AG08395 (cell line): ENCODE results near the gene ARHGAP23.

Experiments used
- DNase-seq: peaks from one replicate; pipeline ENCODE4 v3.0.0; 2012; ENCODE audit warnings: mixed read lengths, low spot score

ARHGAP23 gene

DNA sequence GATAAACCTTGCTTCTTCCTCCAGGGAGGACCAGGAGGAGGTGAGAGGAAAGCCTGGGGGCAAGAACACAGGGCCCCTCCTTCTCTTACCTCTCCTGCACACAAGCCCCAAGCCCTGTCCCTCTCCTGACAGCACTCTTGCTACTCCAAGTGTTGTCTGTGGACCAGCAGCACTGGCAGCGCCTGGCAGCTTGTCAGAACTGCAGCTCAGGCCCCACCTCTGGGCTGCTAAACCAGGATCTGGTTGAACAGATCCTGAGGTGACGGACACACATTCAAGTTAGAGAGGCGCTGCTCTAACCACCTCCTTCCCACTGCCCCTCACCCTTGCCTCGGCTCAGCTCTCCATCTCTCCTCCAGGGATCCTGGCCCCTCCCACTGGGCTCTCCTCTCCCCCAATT, 121.0 kb downstream of the ARHGAP23 start:
- DNase-seq: no peak

DNA sequence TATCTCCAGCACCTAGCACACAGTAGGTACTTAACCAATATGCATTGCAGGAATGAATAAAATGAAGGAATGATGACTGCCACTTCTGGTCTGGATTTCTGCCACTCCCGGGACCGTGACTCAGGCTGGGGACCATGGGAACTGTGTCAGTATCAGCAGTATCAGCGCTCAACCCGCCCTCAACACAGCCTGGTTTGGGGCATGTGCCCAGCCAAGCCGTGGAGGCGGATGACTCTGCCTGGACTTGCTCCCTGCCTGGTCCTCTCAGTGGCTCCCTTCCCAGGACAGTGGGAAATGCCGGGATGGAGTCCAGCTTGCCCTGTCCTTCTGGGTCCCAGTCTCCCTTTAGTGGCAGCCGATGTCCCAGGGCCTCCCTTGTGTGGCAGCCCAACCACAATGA, 122.4 kb downstream of the ARHGAP23 start:
- DNase-seq: peak; percentile 67

DNA sequence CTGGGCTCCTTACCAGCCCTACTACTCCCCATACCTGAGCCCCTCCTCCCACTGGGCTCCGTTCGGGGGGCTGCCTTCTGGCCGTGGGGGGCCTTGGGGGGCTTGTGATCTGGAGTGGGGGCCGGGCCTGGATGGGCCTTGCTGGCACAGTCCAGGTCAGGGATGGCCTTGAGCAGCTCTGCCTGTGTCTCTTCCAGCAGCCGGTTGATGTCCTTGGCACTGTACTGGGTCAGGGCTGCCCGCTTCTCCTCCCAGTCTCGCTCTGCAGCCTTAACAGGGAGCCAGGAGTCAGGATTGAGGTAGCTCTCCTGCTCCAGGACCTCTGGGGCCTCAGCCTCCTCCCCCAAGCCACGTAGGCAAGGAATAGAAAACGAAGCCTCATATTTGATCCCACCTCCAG, 122.9 kb downstream of the ARHGAP23 start:
- no peak for DNase-seq

DNA sequence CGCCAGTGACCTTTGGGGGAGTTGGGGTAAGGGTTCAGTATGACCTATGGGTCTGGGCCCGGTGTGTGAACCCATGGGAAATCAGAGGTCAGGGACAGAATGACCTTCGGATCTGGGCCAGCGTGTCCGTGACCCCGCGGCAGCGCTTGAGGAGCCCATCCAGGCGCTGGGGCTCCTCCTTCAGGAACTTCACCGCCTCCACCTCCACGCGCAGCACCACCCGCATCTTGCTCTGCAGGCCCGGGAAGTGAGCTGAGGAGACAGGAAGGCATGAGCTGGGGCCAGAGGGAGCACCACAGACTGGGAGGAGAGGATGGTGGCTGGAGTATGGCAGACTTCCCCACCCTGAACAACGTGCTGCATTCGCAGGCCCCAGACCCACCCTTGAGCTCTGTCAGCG, 124.1 kb downstream of the ARHGAP23 start:
- DNase-seq: no peak

DNA sequence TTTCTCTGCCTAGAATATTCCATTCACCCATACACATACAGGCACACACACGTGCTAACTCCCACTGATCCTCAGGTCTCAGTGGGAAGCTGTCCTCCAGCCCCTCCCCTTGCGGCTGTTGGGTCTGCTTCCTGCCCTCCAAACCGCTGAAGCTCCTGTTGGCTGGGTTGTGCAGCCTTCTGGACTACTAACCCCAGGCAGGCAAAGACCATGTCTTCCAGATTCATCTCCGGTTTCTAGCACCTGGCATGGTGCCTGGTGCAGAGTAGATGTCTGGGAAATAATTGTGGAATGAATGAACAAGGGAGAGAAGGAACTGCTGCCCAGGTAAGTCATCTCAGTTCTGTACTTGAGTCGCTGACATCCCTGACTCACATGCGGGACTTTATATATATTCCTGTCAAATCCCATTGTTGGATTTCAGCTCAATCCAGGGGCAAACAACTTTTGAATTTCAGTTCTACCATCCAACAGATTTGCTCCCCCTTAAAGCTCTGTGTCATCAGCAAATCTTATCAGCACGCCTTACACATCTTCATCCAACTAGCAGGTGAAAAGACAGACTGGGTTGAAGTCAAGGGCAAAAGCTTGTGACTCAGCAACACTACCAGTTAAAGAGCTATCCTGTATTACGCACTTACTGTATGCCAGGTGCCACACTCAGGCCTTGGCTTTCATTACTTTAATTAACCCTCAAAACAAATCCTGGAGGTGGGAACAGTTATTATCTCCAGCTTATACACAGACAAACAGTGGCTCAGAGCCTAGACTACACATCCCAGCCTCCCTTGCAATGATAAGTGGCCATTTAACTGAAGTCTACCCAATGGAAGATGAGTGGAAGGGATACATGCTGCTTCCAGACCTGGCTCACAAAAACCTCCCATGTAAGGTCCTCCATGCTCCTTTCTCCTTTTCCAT, 126.4 kb downstream of the ARHGAP23 start:
- no peak for DNase-seq

DNA sequence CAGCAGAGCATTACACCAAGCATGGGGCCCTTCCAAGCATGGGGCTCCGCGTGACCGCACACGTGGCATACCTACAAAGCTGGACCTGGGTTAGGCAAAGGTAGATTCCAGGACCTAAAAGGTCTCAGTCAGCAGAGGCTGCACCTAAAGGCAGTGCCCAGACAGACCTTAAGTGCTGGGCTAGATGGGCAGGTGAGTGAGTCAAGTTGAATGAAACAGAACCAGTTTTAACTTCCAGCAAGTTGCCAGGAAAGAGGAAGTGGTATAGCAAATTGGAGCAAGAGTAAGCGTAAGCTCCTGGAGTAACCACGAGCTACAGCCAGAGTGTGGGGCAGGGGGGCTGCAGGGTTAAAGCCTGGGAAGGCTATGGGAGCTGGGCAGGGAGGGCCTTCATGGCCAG, 128.0 kb downstream of the ARHGAP23 start:
- no peak for DNase-seq

DNA sequence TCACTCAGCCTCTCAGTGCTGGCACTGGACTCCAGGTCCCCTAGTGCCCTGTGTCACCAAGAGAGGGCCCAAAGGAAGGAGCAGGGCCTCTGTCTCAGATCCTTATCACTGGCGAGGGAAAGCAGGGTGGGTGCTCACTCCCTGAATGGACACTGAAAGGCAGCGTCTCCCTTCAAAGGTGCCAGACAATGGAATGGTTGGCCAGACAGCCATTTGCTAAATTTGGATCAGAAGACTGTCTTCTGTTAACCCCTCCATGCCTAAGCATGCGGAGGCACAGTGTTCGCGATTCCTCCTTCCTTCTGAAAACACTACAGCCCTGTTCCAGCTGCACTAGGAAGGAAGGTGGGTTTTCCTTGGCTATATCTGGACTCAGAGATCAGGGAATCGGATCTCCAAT, 129.1 kb downstream of the ARHGAP23 start:
- DNase-seq: no peak

DNA sequence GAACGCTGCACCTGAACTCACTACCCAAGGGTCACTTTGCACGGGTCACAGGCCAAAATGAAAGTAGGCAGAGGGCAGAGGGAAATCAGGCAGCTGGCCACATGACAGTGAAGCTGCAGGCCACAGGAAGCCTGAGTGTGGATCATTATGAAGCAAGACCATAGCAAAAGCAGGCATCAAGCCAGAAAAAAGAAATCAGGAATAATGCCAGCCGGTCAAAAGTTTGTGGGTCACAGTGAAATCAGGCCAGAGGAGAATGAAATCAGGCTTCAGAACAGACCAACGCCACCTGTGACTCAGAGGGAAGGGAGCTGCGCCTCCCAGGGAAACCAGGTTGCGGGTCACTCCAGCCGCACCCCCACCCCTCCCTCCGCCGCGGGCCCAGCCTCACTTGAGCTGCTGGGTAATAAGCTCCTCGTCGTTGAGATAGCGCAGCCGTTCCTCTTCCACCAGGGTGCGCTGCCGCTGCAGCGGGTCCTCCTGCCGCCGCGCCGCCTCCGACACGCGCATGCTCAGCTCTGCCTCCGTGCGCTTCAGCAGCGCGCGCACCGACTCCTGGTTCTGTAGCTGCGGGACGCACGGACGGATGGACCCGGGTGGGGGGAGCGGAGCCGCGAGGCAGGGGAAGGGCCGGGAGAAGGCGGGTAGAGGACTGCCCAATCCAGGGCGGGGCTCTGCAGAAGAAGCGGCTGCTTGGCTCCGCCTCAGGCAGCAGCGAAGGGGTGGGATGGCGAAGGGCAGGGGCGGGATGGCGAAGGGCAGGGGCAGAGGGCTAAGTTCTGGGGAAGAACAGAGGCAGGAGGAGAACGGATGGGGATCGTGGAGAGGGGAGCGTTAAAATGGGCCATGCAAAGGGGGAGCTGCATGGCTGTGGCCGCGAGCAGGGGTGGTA, 129.8 kb downstream of the ARHGAP23 start:
- peak; percentile 98 for DNase-seq

DNA sequence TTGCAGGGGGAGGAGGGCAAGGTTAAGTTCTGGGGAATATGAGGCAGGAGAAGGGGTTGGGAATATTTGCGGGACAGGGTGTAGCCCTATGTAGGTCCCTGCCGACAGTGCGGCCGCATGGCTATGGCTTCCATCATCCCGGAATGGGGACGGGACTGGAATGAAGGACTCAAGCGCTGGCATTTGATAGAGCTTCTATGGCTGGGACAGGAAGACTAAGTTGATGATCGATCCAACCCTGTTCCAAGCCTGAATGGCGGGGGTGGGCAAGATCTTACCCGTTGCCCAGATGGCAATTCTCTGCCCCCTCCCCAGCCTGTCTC, 130.4 kb downstream of the ARHGAP23 start:
- DNase-seq: no peak

DNA sequence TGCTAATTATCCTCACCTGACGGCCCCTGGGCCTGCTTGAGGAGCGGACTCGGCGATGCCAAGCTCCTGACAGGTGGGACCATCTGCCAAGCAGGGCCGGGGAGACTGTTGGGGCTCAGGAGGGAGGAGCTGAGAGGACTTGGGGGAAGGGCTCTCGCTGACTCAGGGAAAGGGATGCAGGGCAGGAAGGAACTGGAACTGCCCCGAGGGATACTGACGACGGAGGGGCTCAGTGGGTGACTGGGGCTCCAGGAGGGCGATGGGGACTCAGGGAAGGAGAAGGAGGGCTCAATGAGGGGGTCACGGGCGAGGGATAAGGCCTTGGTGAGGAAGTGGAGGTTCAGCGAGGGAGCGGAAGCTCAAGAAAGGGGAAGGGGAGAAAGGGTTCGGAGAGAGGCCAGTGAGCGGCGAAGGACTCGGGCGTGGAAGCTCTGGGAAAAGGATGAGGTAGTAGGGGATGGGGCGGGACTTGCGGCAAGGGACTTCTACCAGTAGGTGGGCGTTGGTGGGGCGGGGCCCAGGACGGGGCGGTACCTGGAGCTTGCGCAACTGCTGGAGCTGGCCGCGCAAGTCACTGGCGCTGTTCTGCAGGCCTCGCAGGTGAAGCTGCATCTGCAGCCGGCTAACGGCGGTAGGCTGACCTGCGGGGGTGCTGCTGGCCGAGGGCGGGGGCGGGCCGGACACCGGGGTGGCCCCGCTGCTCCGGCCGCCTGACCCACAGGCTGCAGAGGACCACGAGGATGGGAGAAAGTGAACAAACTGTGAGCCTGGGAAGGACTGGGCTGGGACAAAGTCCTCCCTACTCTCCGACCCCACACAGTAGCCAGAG, 131.0 kb downstream of the ARHGAP23 start:
- peak; percentile 52 for DNase-seq

DNA sequence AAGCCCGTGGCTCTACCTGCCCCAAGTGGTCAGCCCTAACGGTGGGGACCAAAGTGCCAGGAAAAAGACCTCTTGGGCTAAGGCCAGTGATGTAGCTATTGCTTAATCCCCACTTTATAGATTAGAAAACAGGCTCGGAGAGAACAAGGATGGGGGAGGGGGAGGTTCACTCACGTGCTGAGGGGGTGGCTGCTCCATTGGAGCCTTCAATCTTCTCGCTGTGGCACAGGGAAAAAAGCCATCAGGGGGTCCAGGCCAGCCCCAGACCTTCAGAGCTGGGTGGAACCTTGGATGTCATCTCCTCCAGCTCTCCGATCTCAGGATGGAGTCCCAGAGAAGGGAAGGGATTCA, 131.6 kb downstream of the ARHGAP23 start:
- DNase-seq: no peak

DNA sequence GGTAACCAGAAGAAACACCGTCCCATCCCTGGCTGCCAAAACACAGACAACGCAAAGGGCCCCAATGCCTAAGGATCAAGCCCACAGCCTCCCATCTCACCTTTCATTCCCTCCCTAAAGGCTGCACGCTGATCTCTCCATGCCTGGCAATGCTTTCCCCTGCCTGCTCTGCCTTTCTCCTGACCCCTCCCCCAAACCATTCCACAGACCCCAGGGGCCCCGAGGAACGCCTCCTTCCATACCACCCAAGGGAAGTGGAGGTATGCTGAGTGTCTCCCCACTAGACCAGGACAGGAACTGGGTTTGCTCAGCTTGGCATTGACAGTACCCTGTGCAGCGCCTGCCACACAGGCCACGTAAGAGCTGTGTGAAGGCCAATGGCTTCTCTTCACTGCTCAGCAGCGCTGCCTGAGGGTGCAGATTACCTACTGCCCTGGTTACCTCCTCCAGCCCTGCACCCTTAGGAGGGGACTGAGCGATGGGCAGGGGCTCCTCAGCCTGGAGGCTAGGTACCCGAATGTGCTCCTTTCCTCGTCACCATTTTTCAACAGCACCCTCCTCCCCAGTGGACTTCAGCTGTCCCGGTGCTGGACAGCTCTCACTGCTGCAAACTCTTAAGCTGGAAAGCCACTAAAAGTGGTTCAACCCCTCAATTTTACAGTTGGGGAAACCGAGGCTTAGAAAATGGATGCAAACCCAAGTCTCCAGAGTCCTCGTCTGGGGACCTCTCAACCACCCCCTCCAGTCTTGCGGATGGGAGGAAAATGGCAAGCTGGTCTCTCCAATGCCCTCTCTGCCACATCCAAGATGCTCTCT, 132.4 kb downstream of the ARHGAP23 start:
- peak; percentile 38 for DNase-seq

DNA sequence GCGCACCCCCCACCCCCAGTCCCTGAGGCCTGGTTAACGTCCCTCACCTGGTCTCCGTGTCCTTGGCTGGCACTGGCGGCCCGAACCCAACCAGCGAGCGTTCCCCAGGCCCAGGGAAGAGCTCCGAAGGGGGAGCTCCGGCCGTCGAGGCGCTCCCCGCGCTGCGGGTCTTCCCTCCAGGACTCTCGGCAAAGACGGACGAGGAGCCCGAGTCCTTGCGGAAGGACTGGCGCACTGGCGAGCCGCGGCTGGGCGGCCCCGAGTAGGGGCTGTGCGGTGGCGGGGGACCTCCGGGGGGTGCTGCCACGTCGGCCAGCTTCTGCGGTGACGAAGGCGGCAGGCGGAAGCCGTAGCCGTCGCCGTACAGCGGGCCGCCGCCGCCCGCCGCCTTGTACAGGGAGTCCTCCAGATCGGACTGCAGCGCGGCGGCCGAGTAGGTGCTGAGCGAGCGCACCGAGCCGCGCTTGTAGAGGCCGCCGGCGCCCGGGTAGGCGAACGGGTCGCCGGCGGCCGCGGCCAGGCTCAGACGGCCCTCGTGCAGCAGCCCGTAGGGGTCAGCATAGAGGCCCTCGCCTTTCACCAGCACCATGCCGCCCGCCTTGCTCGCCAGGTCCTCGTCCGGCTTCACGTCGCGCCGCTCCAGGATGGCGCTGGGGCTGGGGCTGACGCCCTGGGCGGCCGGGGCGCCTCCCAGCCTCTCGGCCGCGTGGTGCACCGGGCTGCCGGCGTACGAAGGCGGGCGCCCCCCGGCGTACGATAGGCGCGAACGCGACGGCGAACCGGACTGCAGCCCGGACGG, 133.4 kb downstream of the ARHGAP23 start:
- no peak for DNase-seq
